Stomach (tissue), 4 donors: Measurements from ENCODE around the gene ADAM8.

ENCODE experiments used
- EP300 ChIP-seq: sonication (generic); formaldehyde crosslinking; IDR thresholded peaks from one replicate; pipeline ENCODE4 v1.6.1; 2017; ENCODE audit warnings: antibody characterized with exemption
- POLR2AphosphoS5 ChIP-seq, 3 donors: sonication (generic); formaldehyde crosslinking; IDR thresholded peaks; one replicate each; pipeline ENCODE4 v1.6.1; 2016; ENCODE audit warnings: antibody characterized with exemption in 3 of 3
- TF ChIP-seq, protein P1 (sequence below), 7 experiments: fragments of 450-650 bp in 4 of 7; fragments of 200-600 bp in 3 of 7; sonication (generic) in 3 of 7; IDR thresholded peaks; one replicate each; pipeline ENCODE4 v1.5.1; 2016 to 2019; ENCODE audit warnings: antibody characterized with exemption in 7 of 7, control low read depth in 2 of 7, mild to moderate bottlenecking in 1 of 7

DNA sequence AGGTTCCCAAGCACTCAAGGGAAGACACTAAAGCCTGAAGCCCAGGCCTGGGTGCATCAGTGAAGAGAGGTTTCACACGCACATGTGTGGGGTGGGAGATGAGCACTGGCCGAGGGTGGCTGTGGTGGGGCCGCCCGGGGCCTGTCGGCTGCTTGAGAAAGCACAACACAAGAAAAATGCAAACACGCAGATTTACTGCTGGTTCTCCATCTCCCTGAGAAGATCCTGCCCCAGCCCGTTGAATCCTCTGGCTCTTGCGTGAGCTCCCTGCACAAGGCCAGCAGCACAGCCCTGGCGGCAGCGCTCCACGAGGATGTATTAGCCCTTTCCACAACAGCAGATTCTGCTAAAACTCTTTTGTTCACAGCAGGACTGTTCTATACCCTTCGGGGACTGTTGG lies 38.2 kb upstream of the ADAM8 start:
- TF ChIP-seq, protein P1, sequence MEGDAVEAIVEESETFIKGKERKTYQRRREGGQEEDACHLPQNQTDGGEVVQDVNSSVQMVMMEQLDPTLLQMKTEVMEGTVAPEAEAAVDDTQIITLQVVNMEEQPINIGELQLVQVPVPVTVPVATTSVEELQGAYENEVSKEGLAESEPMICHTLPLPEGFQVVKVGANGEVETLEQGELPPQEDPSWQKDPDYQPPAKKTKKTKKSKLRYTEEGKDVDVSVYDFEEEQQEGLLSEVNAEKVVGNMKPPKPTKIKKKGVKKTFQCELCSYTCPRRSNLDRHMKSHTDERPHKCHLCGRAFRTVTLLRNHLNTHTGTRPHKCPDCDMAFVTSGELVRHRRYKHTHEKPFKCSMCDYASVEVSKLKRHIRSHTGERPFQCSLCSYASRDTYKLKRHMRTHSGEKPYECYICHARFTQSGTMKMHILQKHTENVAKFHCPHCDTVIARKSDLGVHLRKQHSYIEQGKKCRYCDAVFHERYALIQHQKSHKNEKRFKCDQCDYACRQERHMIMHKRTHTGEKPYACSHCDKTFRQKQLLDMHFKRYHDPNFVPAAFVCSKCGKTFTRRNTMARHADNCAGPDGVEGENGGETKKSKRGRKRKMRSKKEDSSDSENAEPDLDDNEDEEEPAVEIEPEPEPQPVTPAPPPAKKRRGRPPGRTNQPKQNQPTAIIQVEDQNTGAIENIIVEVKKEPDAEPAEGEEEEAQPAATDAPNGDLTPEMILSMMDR (IDR thresholded peaks at IDR 0.05): no peak
- TF ChIP-seq POLR2AphosphoS5 (IDR thresholded peaks at IDR 0.05): no peak
- TF ChIP-seq EP300: no peak
